ENCODE measurements around the gene NOVA2. TPM values are rescaled to one million over a fixed set of nuclear protein-coding genes. Genes with fewer than 3 reads are reported as not detected.

NOVA2 gene
- total and polyA plus RNA-seq, 2 experiments from 2014 or later, result 0.08 TPM; not detected in 1

DNA sequence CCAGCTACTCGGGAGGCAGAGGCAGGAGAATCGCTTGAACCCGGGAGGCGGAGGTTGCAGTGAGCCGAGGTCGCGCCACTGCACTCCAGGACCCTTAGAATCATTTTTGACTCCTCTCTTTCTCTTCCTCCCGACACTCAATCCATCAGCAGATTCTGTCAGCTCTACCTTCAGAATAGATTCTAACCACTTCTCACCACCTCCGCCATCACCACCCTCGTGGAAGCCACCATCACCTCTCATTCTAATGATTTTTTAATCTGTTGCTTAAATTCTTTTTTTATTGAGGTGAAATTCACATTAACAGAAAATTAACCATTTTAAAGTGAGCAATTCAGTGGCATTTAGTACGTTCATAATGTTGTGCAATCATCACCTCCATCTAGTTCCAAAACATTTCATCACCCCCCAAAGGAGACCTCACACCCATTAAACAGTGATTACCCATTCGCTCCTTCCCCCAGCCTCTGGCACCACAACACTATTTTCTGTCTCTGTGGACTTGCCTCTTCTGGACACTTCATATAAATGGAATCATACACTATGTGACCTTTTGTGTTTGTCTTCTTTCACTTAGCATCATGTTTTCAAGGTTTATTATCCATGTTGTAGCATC is 16.6 kb upstream of the NOVA2 start:
- Histone ChIP-seq H3K9me3 (ENCODE audit: low read depth) (no peaks in the 10 kb centered on the region), H3K4me2 (no peak overlapping the region), H4K20me1 (ENCODE audit: insufficient read depth, poor library complexity, severe bottlenecking) (no peaks in the 10 kb centered on the region), H3K9me2 (replicated peaks; ENCODE audit: insufficient read depth) (no peaks in the 10 kb centered on the region), H3K36me3 (replicated peaks; ENCODE audit: insufficient read depth, low read depth) (no peaks in the 10 kb centered on the region), H3K79me2 (no peaks in the 10 kb centered on the region), H3K4me1 (ENCODE audit: insufficient read depth) (no peaks in the 10 kb centered on the region), H3K27me3 (no peaks in the 10 kb centered on the region), H3K27ac (no peak overlapping the region), H3K4me3 (no peak overlapping the region), H2AFZ (no peak overlapping the region)
- DNase-seq (ENCODE audit: low spot score), result no peak
- 91% methylated on average over 12 of the region's 12 CpGs for WGBS (ENCODE audit: low lambda C conversion rate, missing lambda C conversion rate)
- TF ChIP-seq, protein P1, sequence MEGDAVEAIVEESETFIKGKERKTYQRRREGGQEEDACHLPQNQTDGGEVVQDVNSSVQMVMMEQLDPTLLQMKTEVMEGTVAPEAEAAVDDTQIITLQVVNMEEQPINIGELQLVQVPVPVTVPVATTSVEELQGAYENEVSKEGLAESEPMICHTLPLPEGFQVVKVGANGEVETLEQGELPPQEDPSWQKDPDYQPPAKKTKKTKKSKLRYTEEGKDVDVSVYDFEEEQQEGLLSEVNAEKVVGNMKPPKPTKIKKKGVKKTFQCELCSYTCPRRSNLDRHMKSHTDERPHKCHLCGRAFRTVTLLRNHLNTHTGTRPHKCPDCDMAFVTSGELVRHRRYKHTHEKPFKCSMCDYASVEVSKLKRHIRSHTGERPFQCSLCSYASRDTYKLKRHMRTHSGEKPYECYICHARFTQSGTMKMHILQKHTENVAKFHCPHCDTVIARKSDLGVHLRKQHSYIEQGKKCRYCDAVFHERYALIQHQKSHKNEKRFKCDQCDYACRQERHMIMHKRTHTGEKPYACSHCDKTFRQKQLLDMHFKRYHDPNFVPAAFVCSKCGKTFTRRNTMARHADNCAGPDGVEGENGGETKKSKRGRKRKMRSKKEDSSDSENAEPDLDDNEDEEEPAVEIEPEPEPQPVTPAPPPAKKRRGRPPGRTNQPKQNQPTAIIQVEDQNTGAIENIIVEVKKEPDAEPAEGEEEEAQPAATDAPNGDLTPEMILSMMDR (IDR thresholded peaks at IDR 0.05; ENCODE audit: poor library complexity), result no peak
- no peak for TF ChIP-seq EZH2 (IDR thresholded peaks at IDR 0.05; ENCODE audit: borderline replicate concordance)
- no peak for TF ChIP-seq EZH2phosphoT487 (IDR thresholded peaks at IDR 0.05; ENCODE audit: low read depth, severe bottlenecking, unreplicated experiment)

GRCh38 chr19:45985321-45985720 is 11.7 kb upstream of the NOVA2 start:
- no peak overlapping the region for H3K4me2 ChIP-seq
- 89% methylated on average over 7 of the region's 7 CpGs for WGBS (ENCODE audit: low lambda C conversion rate, missing lambda C conversion rate)
- H3K79me2 ChIP-seq, result no peaks in the 10 kb centered on the region
- TF ChIP-seq, protein P1 (IDR thresholded peaks at IDR 0.05; ENCODE audit: poor library complexity), result no peak
- TF ChIP-seq EZH2phosphoT487 (IDR thresholded peaks at IDR 0.05; ENCODE audit: low read depth, severe bottlenecking, unreplicated experiment), result no peak
- no peak for TF ChIP-seq EZH2 (IDR thresholded peaks at IDR 0.05; ENCODE audit: borderline replicate concordance)
- no peaks in the 10 kb centered on the region for H3K9me2 ChIP-seq (replicated peaks; ENCODE audit: insufficient read depth)
- no peak for DNase-seq (ENCODE audit: low spot score)
- no peak overlapping the region for H3K4me3 ChIP-seq
- H4K20me1 ChIP-seq (ENCODE audit: insufficient read depth, poor library complexity, severe bottlenecking), result no peaks in the 10 kb centered on the region
- no peaks in the 10 kb centered on the region for H3K4me1 ChIP-seq (ENCODE audit: insufficient read depth)
- no peaks in the 10 kb centered on the region for H3K9me3 ChIP-seq (ENCODE audit: low read depth)
- no peaks in the 10 kb centered on the region for H3K36me3 ChIP-seq (replicated peaks; ENCODE audit: insufficient read depth, low read depth)
- no peak overlapping the region for H2AFZ ChIP-seq
- no peak overlapping the region for H3K27ac ChIP-seq
- no peaks in the 10 kb centered on the region for H3K27me3 ChIP-seq

DNA sequence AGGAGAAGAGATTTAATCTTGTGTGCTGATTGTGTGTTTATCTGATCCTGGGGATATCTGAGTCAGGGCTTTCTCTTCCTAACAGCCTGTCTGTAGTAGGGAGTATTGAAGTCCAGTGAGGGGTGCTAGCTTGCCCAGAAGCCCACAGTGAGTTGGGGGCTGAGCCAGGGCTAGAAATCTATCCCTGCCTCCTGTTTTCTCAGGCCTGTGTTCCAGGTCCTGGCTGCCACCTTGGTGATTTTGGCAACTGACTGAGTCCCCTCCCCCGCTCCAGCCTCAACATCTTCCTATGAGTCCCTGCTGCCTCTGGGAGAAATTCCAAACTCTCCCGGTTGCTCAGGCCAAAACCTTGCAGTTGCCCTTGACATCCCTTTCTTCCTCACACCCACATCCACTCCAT is 7.7 kb upstream of the NOVA2 start:
- Histone ChIP-seq H2AFZ (no peak overlapping the region), H3K4me1 (ENCODE audit: insufficient read depth) (no peaks in the 10 kb centered on the region)

More for the DNA sequence above, 7.7 kb upstream of the NOVA2 start:
- no peaks in the 10 kb centered on the region for H3K27me3 ChIP-seq
- H3K4me3 ChIP-seq, result no peak overlapping the region
- H3K36me3 ChIP-seq (replicated peaks; ENCODE audit: insufficient read depth, low read depth), result no peaks in the 10 kb centered on the region
- no peaks in the 10 kb centered on the region for H3K79me2 ChIP-seq
- 54% methylated on average over 2 of the region's 2 CpGs for WGBS (ENCODE audit: low lambda C conversion rate, missing lambda C conversion rate)
- H3K27ac ChIP-seq, result no peak overlapping the region
- no peaks in the 10 kb centered on the region for H3K9me3 ChIP-seq (ENCODE audit: low read depth)
- no peak for DNase-seq (ENCODE audit: low spot score)
- no peak for TF ChIP-seq EZH2 (IDR thresholded peaks at IDR 0.05; ENCODE audit: borderline replicate concordance)
- TF ChIP-seq, protein P1 (IDR thresholded peaks at IDR 0.05; ENCODE audit: poor library complexity), result no peak
- TF ChIP-seq EZH2phosphoT487 (IDR thresholded peaks at IDR 0.05; ENCODE audit: low read depth, severe bottlenecking, unreplicated experiment), result no peak
- H3K9me2 ChIP-seq (replicated peaks; ENCODE audit: insufficient read depth), result no peaks in the 10 kb centered on the region
- H4K20me1 ChIP-seq (ENCODE audit: insufficient read depth, poor library complexity, severe bottlenecking), result no peaks in the 10 kb centered on the region
- H3K4me2 ChIP-seq, result no peak overlapping the region

Measured in hepatocyte (in vitro differentiated cells).